Prostate gland (tissue), 2 donors: ENCODE data around the gene BRICD5. TPM values are rescaled to one million over a fixed set of nuclear protein-coding genes. Genes with fewer than 3 reads are reported as not detected.

Experiments
- DNase-seq: peaks from one replicate; pipeline ENCODE4 v3.0.0-alpha.2; 2019; ENCODE audit warnings: low spot score
- H3K27ac ChIP-seq, 2 donors: fragments of 200-600 bp; sonication (generic); 2 replicates each; pipeline ENCODE4 v1.5.1; 2017 to 2019
- H3K27me3 ChIP-seq: fragments of 200-600 bp; sonication (generic); replicated peaks from 2 replicates; pipeline ENCODE4 v1.5.1; 2019; ENCODE audit not compliant: insufficient read depth
- H3K36me3 ChIP-seq, 2 donors: fragments of 200-600 bp; sonication (generic); 1 replicate in 1 of 2; 2 replicates in 1 of 2; pipeline versions ENCODE4 v1.5.1 to v1.8.1; 2017 to 2019
- H3K4me1 ChIP-seq: fragments of 200-600 bp; sonication (generic); replicated peaks from 2 replicates; pipeline ENCODE4 v1.5.1; 2019
- H3K4me3 ChIP-seq, 2 donors: fragments of 200-600 bp; sonication (generic); 2 replicates each; pipeline ENCODE4 v1.5.1; 2017 to 2019
- H3K9me3 ChIP-seq: fragments of 200-600 bp; sonication (generic); 2 replicates; pipeline ENCODE4 v1.5.1; 2017
- CTCF ChIP-seq, 4 experiments: fragments of 200-600 bp in 2 of 4; fragments of 450-650 bp in 2 of 4; sonication (generic) in 2 of 4; IDR thresholded peaks; 1 replicate in 3 of 4; 2 replicates in 1 of 4; pipeline ENCODE4 v1.5.1; 2016 to 2019; ENCODE audit warnings: antibody characterized with exemption in 4 of 4, mild to moderate bottlenecking in 2 of 4, moderate library complexity in 2 of 4
- POLR2A ChIP-seq: fragments of 450-650 bp; IDR thresholded peaks from one replicate; pipeline ENCODE4 v1.6.1; 2016; ENCODE audit warnings: antibody characterized with exemption, mild to moderate bottlenecking
- POLR2AphosphoS5 ChIP-seq: sonication (generic); formaldehyde crosslinking; IDR thresholded peaks from one replicate; pipeline ENCODE4 v1.6.1; 2017; ENCODE audit warnings: antibody characterized with exemption
- WGBS: methylation state at CpG from one replicate; pipeline ENCODE4 v1.1.5; 2018; 5-methylcytosine and 5-hydroxymethylcytosine counted together
- intact Hi-C: fragments of 100-400 bp; cut with DNase I; formaldehyde crosslinking; loops from one replicate; pipeline ENCODE4 v1.14.2; 2022
- total RNA-seq, 2 donors: library from RNA; depleted of rRNA; stranded (reverse); fragments of >200 nt; gene quantifications; one replicate each; pipeline ENCODE4 v1.1.0, GENCODE V29; 2016

BRICD5 gene
- total RNA-seq, 2 donors from 2014 or later, result 18.4 to 26.2 TPM

- no peaks in the 10 kb centered on the region for H3K27me3 ChIP-seq
- no peaks in the 10 kb centered on the region for H3K9me3 ChIP-seq
- H3K27ac ChIP-seq, result no peak overlapping the region
- H3K4me1 ChIP-seq, result peaks cover 25% of the 10 kb centered on the region
- TF ChIP-seq POLR2A (no peak), POLR2AphosphoS5 (no peak), CTCF (IDR thresholded peaks at IDR 0.05) (no peak)
- H3K4me3 ChIP-seq, result no peak overlapping the region
- intact Hi-C loops, result no loop called here
- H3K36me3 ChIP-seq, result peaks cover 0 to 16% of the 10 kb centered on the region in 2 donors
- DNase-seq, result no peak
- 75% methylated on average over 14 of the region's 17 CpGs for whole genome bisulfite sequencing
These were observed 692 bp downstream of the BRICD5 start for GRCh38 chr16:2210009-2210332.

DNA sequence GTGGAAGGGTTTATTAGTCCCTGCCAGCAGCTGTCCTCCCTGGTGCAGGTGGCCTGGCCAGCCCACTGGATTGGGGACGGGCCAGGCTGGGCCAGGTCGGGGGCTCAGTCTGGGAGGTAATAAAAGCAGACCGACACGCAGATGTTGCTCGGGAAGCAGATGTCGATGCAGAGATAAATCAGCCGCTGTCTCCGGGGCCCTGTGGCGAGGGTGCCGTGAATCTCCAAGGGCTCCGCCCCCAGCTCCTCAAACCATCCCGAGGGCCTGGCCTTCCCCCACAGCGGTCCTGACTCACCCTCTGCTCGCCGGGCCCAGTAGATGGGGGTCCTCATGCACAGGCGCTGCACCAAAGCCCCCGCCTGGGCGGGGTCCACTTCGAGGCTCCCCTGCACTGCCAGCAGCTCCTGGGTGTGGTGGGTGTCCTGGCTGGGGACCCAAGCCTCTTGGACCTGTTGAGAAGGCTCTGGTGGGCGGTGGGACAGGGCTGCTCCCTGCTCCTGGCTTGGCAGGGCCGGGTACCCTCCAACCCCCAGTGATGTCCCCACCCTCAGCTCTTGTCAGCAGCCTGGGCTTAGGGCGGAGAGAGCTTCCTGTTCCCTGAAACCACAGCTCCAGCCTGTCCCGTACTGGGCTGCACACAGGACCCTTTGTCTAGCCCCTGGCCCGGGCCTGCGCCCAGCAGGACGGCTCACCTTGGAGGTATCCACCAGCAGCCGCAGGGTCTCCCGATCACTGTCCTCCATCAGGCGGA is 1.2 kb downstream of the BRICD5 start:
- intact Hi-C loops, result loop anchor here (10.0 kb wide), 1 partner anchor 45 kb away; the partner anchor contains the start of gene ECI1

GRCh38 chr16:2208772-2209171 is 1.9 kb downstream of the BRICD5 start:
- 85% methylated on average over 6 of the region's 9 CpGs for WGBS
- no peaks in the 10 kb centered on the region for H3K27me3 ChIP-seq
- peaks cover 23% of the 10 kb centered on the region for H3K4me1 ChIP-seq
- no peak overlapping the region for H3K27ac ChIP-seq
- no peak for DNase-seq
- intact Hi-C loops, result loop anchor here (10.0 kb wide), 1 partner anchor 46 kb away; the partner anchor contains the start of gene ECI1
- TF ChIP-seq POLR2A (no peak), POLR2AphosphoS5 (no peak)
- H3K36me3 ChIP-seq, result peaks cover 0 to 16% of the 10 kb centered on the region in 2 donors
- no peak overlapping the region for H3K4me3 ChIP-seq
- H3K9me3 ChIP-seq, result no peaks in the 10 kb centered on the region

More for the DNA sequence above, 1.2 kb downstream of the BRICD5 start:
- WGBS, result 77% methylated on average over 28 of the region's 29 CpGs
- Histone ChIP-seq H3K27me3 (no peaks in the 10 kb centered on the region), H3K36me3 (peaks cover 0 to 16% of the 10 kb centered on the region in 2 donors), H3K9me3 (no peaks in the 10 kb centered on the region), H3K4me1 (peaks cover 25% of the 10 kb centered on the region), H3K27ac (no peak overlapping the region), H3K4me3 (no peak overlapping the region)
- DNase-seq, result no peak
- TF ChIP-seq POLR2AphosphoS5 (no peak), POLR2A (no peak), CTCF (IDR thresholded peaks at IDR 0.05) (no peak)

DNA sequence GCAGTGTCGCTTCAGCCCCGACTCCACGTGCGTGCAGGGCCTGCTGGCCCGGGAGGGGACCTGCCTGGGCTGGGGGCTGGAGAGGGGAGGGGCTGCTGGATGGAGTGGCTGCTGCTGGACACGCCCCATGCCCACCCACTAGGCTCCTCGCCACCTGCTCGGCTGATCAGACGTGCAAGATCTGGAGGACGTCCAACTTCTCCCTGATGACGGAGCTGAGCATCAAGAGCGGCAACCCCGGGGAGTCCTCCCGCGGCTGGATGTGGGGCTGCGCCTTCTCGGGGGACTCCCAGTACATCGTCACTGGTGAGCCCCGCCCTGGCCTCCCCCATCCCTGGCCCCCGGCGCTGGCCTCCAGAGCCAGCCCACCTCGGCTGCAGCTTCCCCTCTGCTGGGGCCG is 2.4 kb downstream of the BRICD5 start:
- WGBS, result 74% methylated on average over 10 of the region's 23 CpGs
- TF ChIP-seq POLR2AphosphoS5 (no peak), CTCF (IDR thresholded peaks at IDR 0.05) (no peak), POLR2A (no peak)
- H3K36me3 ChIP-seq, result peaks cover 0 to 16% of the 10 kb centered on the region in 2 donors
- peaks cover 20% of the 10 kb centered on the region for H3K4me1 ChIP-seq
- no peaks in the 10 kb centered on the region for H3K27me3 ChIP-seq
- H3K27ac ChIP-seq, result no peak overlapping the region
- intact Hi-C loops, result loop anchor here (10.0 kb wide), 1 partner anchor 46 kb away; the partner anchor contains the start of gene ECI1
- H3K4me3 ChIP-seq, result no peak overlapping the region
- H3K9me3 ChIP-seq, result no peaks in the 10 kb centered on the region
- DNase-seq, result no peak

- H3K9me3 ChIP-seq, result no peaks in the 10 kb centered on the region
- peaks cover 0 to 16% of the 10 kb centered on the region in 2 donors for H3K36me3 ChIP-seq
- no peak for DNase-seq
- intact Hi-C loops, result loop anchor here (10.0 kb wide), 1 partner anchor 47 kb away; the partner anchor contains the start of gene ECI1
- no peak overlapping the region for H3K27ac ChIP-seq
- H3K27me3 ChIP-seq, result no peaks in the 10 kb centered on the region
- WGBS, result 88% methylated on average over 9 of the region's 9 CpGs
- peaks cover 15% of the 10 kb centered on the region for H3K4me1 ChIP-seq
- no peak overlapping the region for H3K4me3 ChIP-seq
- TF ChIP-seq POLR2A, result no peak
- no peak for TF ChIP-seq POLR2AphosphoS5
- TF ChIP-seq CTCF (IDR thresholded peaks at IDR 0.05), result no peak
These were observed 2.8 kb downstream of the BRICD5 start for GRCh38 chr16:2207872-2208271.
